ENCODE results near the gene MTM1.

The MTM1 gene

GRCh38 chrX:150573106-150573505, 4.7 kb downstream of the MTM1 start:
- Mint-ChIP-seq H3K9me3 (no peaks in the 10 kb centered on the region), H3K27ac (peak overlapping the region; percentile 88), H3K4me1 (peaks cover 67% of the 10 kb centered on the region), H3K36me3 (no peaks in the 10 kb centered on the region), H3K4me3 (peak overlapping the region; percentile 69)
- no peak for ATAC-seq
- DNase-seq (ENCODE audit: low spot score in 2 of 2): no peak

DNA sequence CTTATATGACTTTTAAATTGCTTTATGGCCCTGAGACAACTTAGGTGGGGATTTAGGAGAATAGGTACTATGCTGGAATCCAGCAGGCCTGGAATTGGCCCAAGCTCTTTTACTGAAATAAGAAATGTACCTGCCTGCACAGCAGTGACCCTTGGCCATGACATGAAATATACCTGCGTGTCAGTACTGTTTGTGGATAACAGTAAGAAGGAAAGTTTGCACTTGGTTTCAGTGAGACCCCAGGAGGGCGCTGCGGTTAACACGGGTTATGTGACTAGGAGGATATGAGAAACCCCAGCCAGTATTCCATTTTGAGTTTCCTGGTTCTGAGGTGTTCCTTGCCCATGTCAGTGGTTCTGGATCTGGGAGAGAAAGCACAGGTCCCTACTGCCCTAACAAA, 5.3 kb downstream of the MTM1 start:
- peak; percentile 16 to 76 for DNase-seq (ENCODE audit: low spot score in 2 of 2)
- H3K4me3 Mint-ChIP-seq: peak overlapping the region; percentile 69
- no peaks in the 10 kb centered on the region for H3K9me3 Mint-ChIP-seq
- peak overlapping the region; percentile 88 for H3K27ac Mint-ChIP-seq
- H3K4me1 Mint-ChIP-seq: peaks cover 67% of the 10 kb centered on the region
- peak; percentile 56 for ATAC-seq
- no peaks in the 10 kb centered on the region for H3K36me3 Mint-ChIP-seq

- Mint-ChIP-seq H3K4me3 (peak overlapping the region; percentile 69), H3K4me1 (peaks cover 64% of the 10 kb centered on the region), H3K9me3 (no peaks in the 10 kb centered on the region), H3K27ac (peak overlapping the region; percentile 88), H3K36me3 (no peaks in the 10 kb centered on the region)
- DNase-seq (ENCODE audit: low spot score in 2 of 2): peak in 1 of 2 donors; percentile 50
- ATAC-seq: peak; percentile 81
Observed at GRCh38 chrX:150574559-150575418, 6.4 kb downstream of the MTM1 start.

DNA sequence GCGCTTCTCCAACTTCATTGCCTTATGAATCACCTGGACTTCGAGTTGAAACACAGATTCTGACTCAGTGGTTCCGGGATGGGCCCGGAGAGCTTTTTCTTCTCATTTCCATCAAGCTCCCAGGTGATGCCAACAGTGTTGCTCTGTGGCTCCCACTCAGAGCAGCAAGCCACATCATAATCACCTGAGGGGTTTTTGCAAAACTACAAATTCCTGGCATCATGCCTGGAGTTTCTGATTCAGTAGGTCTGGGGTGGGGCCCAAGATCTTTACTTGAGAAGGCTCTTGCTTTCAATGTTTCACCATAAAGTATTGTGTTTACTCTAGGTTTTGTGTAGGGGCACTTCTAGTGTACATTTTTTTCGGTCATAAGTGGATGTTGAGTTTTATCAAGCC, 7.0 kb downstream of the MTM1 start:
- H3K36me3 Mint-ChIP-seq: no peaks in the 10 kb centered on the region
- H3K27ac Mint-ChIP-seq: peak overlapping the region; percentile 88
- DNase-seq (ENCODE audit: low spot score in 2 of 2): peak; percentile 6 to 71
- peaks cover 65% of the 10 kb centered on the region for H3K4me1 Mint-ChIP-seq
- H3K4me3 Mint-ChIP-seq: peak overlapping the region; percentile 69
- no peaks in the 10 kb centered on the region for H3K9me3 Mint-ChIP-seq
- peak; percentile 77 for ATAC-seq

- Mint-ChIP-seq H3K4me3 (peak overlapping the region; percentile 69), H3K9me3 (no peaks in the 10 kb centered on the region), H3K36me3 (no peaks in the 10 kb centered on the region), H3K4me1 (peaks cover 57% of the 10 kb centered on the region), H3K27ac (peak overlapping the region; percentile 88)
- DNase-seq (ENCODE audit: low spot score in 2 of 2) (no peak), ATAC-seq (no peak)
Observed at GRCh38 chrX:150577174-150577573, 8.8 kb downstream of the MTM1 start.

DNA sequence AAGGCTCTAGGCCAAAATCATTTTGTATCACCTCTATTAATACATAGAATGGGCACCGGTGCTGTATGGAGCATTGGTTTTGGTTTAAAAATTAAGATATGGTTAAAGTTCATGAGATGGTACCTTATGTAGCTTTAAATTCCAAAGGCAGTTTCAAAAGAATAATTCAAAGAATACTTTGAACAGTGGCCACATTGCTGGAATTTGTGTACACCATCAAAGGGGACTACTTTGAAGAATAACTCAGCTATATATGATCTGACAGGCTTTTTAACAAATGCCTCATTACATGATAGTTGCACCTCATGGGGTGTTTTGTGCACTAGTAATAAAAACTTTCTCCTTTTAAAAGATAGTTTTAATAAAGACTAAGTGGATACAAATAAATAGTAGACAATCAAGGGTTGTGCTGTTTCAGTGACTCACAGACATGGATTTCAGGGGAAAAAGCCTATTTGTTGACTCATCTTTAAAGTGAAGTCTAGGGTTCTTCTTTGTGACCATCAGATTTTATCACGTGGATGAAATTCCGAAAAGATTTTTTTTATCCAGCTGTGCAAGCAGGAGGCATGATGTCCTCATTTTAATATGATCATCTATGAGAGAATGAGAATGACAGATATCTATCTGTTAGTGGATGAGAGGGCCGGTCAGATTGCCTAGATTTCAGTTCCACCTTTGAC, 12.8 kb downstream of the MTM1 start:
- H3K4me1 Mint-ChIP-seq: peaks cover 27% of the 10 kb centered on the region
- no peak for DNase-seq (ENCODE audit: low spot score in 2 of 2)
- no peak overlapping the region for H3K27ac Mint-ChIP-seq

GRCh38 chrX:150582338-150582948, 14.0 kb downstream of the MTM1 start:
- peaks cover 17% of the 10 kb centered on the region for H3K4me1 Mint-ChIP-seq

More for the DNA sequence above, 12.8 kb downstream of the MTM1 start:
- Mint-ChIP-seq H3K4me3 (no peak overlapping the region), H3K36me3 (no peaks in the 10 kb centered on the region), H3K9me3 (no peaks in the 10 kb centered on the region)
- no peak for ATAC-seq

DNA sequence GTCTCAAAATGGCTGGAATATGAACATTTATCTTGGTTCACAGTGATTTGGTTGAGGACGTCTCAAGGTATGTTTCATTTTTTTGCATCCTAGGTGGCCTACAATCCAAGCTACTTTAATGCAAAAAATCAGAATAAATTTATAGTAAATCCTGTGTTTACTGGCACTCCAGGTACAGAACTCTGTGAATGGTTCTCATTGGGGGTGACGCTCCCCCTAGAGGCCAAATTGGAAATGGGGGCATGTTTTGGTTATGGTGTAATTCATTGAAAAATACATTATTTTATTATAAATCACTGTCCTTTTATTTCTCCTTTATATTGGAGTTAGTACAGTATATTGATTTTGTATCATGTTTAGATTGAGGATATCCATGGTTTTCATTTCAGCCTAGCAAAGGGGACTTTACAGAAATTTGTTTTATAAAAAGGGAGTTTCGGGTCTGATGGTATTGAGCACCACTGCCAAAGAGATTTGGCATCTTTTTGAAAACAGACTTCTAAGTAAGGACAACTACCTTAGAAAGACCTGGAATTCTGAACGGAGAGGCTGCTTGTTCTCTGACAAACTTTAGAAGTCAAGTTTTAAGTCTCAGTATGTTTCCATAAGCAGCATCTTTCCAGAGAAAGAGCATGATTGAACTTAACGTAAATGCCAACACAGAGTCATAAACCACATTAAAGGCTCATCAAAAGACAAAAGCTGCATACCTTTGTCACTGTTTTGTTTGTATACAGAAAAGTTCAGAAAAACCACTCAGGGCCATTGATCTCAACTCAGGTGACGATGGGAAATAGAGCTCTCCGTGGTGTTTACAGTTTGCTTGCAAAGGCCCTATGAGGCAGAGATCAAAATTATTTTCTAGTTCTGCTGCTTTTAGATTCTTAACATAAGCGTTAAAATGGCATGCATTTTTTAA, 19.4 kb downstream of the MTM1 start:
- no peaks in the 10 kb centered on the region for H3K36me3 Mint-ChIP-seq
- DNase-seq (ENCODE audit: low spot score in 2 of 2) (peak; percentile 7 to 56), ATAC-seq (no peak)
- peaks cover 10% of the 10 kb centered on the region for H3K4me1 Mint-ChIP-seq
- H3K9me3 Mint-ChIP-seq: no peaks in the 10 kb centered on the region
- H3K27ac Mint-ChIP-seq: no peak overlapping the region
- no peak overlapping the region for H3K4me3 Mint-ChIP-seq

More at GRCh38 chrX:150582338-150582948, 14.0 kb downstream of the MTM1 start:
- no peak overlapping the region for H3K4me3 Mint-ChIP-seq
- H3K9me3 Mint-ChIP-seq: no peaks in the 10 kb centered on the region
- H3K36me3 Mint-ChIP-seq: no peaks in the 10 kb centered on the region
- DNase-seq (ENCODE audit: low spot score in 2 of 2): no peak
- H3K27ac Mint-ChIP-seq: no peak overlapping the region
- ATAC-seq: no peak

- no peak overlapping the region for H3K4me3 Mint-ChIP-seq
- H3K4me1 Mint-ChIP-seq: peaks cover 5% of the 10 kb centered on the region
- no peak for ATAC-seq
- no peak for DNase-seq (ENCODE audit: low spot score in 2 of 2)
- no peaks in the 10 kb centered on the region for H3K9me3 Mint-ChIP-seq
- H3K36me3 Mint-ChIP-seq: peaks cover 10% of the 10 kb centered on the region
- H3K27ac Mint-ChIP-seq: no peak overlapping the region
Observed at GRCh38 chrX:150594584-150594983, 26.2 kb downstream of the MTM1 start.

DNA sequence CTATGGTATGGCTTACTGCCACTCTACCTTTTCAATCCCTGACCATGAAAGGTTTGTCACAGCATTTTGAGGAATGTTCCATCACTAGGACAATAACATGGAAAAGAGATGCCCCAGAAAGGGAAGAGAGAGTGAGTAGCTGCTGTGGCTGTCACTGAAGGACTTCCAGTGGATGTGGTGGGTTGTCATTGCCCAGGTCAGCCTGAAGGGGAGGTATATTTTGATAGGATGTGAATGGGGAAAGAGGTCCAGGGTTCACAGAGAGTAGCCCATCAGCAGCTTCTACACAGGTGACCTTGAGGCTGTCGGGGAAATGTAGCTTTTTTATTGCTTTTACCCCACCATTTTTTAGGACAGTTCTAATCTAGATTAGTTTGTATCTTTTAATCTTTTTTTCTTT, 30.8 kb downstream of the MTM1 start:
- H3K9me3 Mint-ChIP-seq: no peaks in the 10 kb centered on the region
- H3K4me3 Mint-ChIP-seq: no peak overlapping the region
- peaks cover 18% of the 10 kb centered on the region for H3K4me1 Mint-ChIP-seq
- DNase-seq (ENCODE audit: low spot score in 2 of 2): no peak
- peaks cover 21% of the 10 kb centered on the region for H3K36me3 Mint-ChIP-seq
- ATAC-seq: no peak
- no peak overlapping the region for H3K27ac Mint-ChIP-seq

DNA sequence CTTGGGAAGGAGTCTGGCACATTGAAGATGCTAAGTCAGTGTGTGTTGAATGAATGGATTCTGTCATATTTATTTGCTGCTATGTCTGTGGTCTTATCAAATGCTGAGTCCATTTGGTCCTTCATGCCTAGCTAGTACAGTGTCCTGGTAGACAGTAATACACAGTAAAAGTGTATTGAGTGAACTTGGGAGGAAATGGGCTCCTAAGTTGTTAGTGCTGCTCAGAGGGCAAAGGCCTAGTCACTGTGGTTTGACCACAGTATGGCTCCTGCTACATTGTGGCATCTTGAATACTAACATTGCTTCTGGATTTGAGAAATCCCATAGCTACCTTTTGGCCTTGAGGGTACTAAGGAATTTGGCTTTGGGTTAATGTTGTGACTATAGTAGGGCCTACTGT, 33.9 kb downstream of the MTM1 start:
- no peak overlapping the region for H3K4me3 Mint-ChIP-seq
- no peak overlapping the region for H3K27ac Mint-ChIP-seq
- peaks cover 12% of the 10 kb centered on the region for H3K36me3 Mint-ChIP-seq
- DNase-seq (ENCODE audit: low spot score in 2 of 2) (no peak), ATAC-seq (peak; percentile 69)
- H3K9me3 Mint-ChIP-seq: no peaks in the 10 kb centered on the region
- H3K4me1 Mint-ChIP-seq: peaks cover 25% of the 10 kb centered on the region

DNA sequence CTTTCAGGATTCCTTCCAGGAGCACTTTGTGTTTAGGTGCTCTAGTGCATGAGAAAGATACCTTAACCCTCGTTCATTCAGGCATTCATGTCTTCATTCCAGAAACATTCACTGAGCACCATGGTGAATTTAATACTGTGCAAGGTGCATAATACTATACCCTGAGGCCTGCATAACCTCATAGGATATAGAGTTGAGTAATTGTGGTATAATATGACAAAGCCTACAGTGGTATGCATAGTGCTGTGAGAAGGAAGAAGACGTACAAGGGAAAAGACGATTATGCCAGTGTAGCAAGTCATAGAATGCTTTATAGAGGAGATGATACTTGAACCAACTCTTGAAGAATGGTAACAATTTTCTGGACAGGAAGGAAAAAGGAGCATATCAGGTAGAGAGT, 34.3 kb downstream of the MTM1 start:
- H3K4me1 Mint-ChIP-seq: peaks cover 25% of the 10 kb centered on the region
- no peak overlapping the region for H3K27ac Mint-ChIP-seq
- ATAC-seq (peak; percentile 94), DNase-seq (ENCODE audit: low spot score in 2 of 2) (no peak)
- H3K4me3 Mint-ChIP-seq: no peak overlapping the region
- peaks cover 11% of the 10 kb centered on the region for H3K36me3 Mint-ChIP-seq
- no peaks in the 10 kb centered on the region for H3K9me3 Mint-ChIP-seq

DNA sequence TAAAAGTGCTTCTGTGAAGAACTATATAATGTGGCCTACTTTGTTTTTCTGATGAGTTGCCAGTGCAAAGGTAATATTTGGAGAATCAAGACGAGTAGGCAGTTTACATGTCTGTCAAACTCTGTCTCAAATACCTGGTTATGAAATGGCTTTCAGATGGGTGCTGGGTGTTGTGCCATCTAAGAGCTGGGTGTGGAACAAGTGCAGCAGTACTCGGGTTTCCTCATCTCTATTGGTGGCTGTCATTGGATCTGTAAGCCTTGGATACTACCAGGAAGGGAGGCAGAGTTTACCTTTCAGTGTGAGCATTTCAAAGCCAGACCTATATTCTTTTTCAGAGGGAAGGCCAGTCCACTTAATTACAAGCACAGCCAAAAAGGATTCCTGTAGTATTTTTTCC, 37.2 kb downstream of the MTM1 start:
- H3K9me3 Mint-ChIP-seq: no peaks in the 10 kb centered on the region
- peaks cover 25% of the 10 kb centered on the region for H3K4me1 Mint-ChIP-seq
- no peak overlapping the region for H3K4me3 Mint-ChIP-seq
- no peak for ATAC-seq
- no peak for DNase-seq (ENCODE audit: low spot score in 2 of 2)
- H3K36me3 Mint-ChIP-seq: peaks cover 11% of the 10 kb centered on the region
- no peak overlapping the region for H3K27ac Mint-ChIP-seq

- no peak for DNase-seq (ENCODE audit: low spot score in 2 of 2)
- H3K27ac Mint-ChIP-seq: no peak overlapping the region
- H3K9me3 Mint-ChIP-seq: no peaks in the 10 kb centered on the region
- no peak for ATAC-seq
- peaks cover 18% of the 10 kb centered on the region for H3K4me1 Mint-ChIP-seq
- peaks cover 11% of the 10 kb centered on the region for H3K36me3 Mint-ChIP-seq
- H3K4me3 Mint-ChIP-seq: no peak overlapping the region
Observed at GRCh38 chrX:150607201-150607600, 38.8 kb downstream of the MTM1 start.

GRCh38 chrX:150610043-150610442, 41.6 kb downstream of the MTM1 start:
- DNase-seq (ENCODE audit: low spot score in 2 of 2) (no peak), ATAC-seq (no peak)
- Mint-ChIP-seq H3K9me3 (no peaks in the 10 kb centered on the region), H3K27ac (peak overlapping the region; percentile 80), H3K36me3 (peaks cover 16% of the 10 kb centered on the region), H3K4me3 (no peak overlapping the region), H3K4me1 (no peaks in the 10 kb centered on the region)
